Inferior parietal cortex (tissue), 1 donor: Measurements from ENCODE around the gene PRSS50.
"Not testable (repeated sequence)": the region's sequence is repeated elsewhere in the genome, so short reads cannot be mapped to it uniquely, and the experiment has no call there.

Experiments used
- DNase-seq: peaks from one replicate; pipeline ENCODE4 v3.0.0-alpha.2; 2016; ENCODE audit errors: extremely low spot score

Gene PRSS50

DNA sequence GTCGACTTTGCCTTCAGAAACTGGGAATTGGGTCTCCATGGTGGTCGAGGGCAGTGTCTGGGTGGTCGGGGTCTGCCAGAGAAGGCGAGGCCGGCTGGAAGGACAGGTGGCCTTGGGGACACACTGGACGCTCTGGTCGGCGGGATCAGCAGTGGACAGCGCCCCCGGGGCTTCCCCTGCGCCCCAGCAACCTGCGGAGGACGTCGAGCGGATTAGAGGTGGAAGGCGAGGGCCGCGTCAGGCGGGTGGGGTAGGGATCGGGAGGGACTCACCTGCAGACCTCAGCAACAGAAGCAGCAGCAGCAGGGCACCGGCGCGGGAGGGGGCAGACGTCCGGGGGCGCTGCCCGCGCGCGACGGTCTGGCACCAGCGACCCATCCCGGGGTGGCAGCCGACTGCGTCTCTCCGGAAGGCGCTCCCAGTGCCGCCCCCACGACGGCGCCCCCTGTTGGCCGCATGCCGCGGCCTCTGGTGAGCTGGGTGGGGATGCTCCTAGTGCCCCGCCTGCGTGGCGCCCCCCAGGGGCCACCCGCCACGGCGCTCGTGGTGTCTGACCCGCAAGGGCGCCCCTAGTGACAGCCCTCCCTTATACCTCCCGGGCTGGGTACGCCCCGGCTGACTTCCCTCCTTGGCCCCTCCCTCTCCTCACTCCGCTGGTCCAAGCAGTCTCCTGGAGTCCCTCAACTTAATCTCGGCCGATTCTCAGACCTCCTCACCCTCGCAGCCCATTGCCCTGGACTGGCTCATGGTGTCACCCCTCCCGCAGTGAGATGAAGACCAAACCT is at the start of gene PRSS50:
PRSS50 (minus strand) TSS at position 423 of the 785 bp plus-strand sequence; CDS start at position 378, 45 bp downstream.
- DNase-seq = no peak

- DNase-seq = no peak
Observed at GRCh38 chr3:46764206-46764605, 46.5 kb upstream of the PRSS50 start.

- DNase-seq = no peak
Observed at GRCh38 chr3:46763178-46763577, 45.5 kb upstream of the PRSS50 start.

DNA sequence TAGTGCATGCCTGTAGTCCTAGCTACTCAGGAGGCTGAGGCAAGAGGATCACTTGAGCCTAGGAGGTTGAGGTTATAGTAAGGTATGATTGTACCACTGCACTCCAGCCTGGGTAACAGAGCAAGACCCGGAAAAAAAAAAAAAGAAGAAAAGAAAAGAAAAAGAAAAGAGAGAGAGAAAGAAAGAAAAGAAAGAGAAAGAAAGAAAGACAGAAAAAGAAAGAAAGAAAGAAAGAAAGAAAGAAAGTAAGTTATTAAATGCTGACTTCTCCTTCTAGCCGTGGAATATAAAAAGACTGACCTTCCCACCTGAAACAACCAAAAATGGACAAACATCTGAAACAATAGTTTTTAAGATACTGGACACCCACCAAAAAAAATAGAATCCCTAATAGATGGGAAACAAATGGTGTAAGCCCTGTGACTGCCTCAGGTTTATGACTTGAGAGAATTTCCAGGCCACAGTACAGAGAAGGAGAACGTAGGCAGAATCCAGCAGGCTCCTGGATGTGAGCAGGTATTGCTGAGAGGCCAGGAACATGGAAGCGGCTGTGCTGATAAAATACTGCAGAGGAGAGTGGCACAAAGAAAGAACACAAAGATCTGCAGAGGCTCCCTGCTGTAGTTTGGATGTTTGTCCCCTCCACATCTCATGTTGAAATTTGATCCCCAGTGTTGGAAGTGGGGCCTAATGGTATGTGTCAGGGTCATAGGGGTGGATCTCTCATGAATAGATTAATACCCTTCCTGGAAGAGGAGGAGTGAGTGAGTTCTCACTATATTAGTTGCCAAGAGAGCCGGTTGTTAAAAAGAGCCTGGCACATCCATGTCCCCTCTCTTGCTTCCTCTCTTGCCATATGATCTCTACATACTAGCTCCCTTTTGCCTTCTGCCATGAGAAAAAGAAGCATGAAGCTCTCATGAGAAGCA is 41.8 kb upstream of the PRSS50 start:
- DNase-seq = no peak

DNA sequence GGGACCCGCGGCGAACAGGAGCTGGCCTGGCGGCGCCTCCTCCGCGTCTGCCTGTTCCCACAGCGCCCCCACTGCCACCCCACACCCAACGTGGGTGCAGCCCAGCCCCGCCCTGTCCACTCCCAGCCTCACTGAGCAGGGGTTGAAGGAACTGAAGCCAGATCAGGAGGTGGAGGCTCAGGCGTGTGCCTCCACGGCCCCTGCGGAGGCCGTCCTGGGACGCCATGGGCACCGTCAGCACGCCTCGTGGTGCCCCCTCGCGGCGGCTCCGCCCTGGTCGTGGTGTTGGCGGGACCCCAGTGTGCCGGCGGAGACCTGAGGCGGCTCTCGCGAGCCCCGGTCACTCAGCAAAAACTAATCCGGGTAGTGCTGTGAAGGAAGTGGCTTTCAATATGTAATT is 39.0 kb upstream of the PRSS50 start:
- no peak for DNase-seq

DNA sequence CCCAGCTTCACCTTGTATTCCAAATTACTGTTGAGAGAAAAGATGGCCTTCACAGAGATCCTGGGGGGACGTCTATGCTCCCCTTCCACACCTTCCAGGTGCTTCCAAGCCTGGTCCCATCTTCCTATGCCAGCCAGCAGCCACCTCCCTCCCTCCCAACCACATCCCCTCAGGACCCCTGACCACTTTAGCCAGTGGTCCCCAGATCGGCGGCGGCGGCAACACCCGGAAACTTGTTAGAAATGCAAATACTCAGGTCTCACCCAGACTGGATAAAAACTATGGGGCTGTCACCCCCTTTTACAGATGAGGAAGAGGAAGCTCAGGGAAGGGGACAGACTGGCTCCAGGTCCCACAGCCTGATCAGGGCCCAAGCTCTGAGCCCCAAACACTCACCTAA is 38.0 kb upstream of the PRSS50 start:
- DNase-seq = no peak

DNA sequence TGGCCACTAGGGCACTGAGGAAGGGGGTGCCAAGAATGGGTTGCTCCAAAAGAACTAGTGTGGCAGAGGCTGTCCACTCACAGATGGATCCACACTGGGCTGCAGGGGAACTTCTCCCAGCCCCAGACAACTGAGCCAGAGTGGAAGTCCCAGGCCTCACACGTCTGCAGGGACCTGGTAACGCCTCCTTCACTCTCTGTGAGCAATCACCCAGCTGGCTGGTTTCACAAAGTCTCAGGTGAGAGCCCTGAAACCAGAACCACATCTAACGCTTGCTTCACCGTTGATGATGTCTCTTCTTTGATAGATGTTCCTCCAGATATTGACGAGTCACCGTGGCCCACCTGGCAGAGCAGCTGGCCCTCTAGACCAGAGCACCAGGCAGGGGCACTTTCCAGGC is 35.5 kb upstream of the PRSS50 start:
- DNase-seq = not testable (repeated sequence)

GRCh38 chr3:46750555-46751038 is 32.9 kb upstream of the PRSS50 start:
- DNase-seq = no peak

GRCh38 chr3:46749129-46749528 is 31.5 kb upstream of the PRSS50 start:
- DNase-seq = no peak

GRCh38 chr3:46748170-46748569 is 30.5 kb upstream of the PRSS50 start:
- DNase-seq = no peak

- DNase-seq = no peak
Observed at GRCh38 chr3:46746711-46747110, 29.0 kb upstream of the PRSS50 start.

- DNase-seq = no peak
Observed at GRCh38 chr3:46742992-46743585, 25.4 kb upstream of the PRSS50 start.

GRCh38 chr3:46739565-46739964 is 21.9 kb upstream of the PRSS50 start:
- DNase-seq = not testable (repeated sequence)

DNA sequence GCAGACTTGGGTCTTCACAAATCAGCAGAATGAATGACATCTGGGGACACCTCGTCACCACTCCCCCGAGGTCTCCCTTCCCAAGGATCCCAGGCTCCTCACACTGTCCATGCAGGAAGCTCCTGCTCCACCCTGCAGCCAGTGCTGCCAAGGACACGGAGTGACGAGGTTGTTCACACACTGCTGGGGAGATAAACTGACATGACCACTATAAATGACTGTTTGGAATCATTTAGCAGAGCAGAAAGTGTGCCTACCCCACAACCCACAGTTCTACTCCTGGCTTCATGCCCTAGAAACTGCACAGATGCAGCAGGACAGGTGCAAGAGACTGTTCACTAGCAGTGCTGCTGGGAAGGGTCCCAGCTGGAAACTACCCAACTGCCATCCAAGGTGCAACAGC is 19.7 kb upstream of the PRSS50 start:
- DNase-seq = no peak

DNA sequence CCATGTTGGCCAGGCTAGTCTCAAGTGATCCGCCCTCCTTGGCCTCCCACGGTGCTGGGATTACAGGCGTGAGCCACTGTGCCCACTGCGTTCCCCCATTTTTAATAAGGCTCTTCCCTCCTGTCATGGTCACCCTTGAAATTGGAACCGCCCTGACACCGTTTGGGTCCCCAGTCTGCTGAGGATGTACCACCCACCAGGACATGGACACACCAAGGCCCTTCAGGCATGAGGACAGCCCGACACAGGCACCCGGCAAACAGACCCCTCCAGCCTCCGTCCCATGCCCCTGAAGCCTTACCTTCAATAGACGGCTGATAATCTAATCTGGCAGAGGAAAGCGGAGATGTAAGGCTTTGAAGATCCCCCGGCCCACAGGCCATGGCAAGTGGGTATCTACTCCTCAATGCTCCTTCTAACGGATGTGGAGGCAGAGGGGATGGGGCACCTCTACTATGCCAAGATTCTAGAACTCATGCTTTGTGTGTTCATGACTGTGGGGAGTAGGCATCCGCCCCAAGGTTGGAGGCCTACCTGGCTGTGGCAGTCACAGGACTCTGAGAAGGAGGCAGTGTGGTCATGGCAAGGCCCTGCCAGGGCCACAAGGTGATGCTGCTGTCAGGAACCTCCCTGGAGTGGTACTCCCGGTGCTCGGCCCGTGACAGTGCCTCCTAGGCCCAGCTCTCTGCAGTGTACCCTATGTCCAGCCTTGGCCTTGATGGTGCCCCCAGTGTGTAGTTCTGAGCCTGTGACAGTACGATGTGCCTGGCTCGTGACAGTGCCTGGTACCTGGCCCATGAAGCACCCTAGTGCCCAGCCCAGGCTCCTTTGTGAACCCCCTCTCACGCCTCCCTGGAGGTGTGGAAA is 18.6 kb upstream of the PRSS50 start:
- no peak for DNase-seq

DNA sequence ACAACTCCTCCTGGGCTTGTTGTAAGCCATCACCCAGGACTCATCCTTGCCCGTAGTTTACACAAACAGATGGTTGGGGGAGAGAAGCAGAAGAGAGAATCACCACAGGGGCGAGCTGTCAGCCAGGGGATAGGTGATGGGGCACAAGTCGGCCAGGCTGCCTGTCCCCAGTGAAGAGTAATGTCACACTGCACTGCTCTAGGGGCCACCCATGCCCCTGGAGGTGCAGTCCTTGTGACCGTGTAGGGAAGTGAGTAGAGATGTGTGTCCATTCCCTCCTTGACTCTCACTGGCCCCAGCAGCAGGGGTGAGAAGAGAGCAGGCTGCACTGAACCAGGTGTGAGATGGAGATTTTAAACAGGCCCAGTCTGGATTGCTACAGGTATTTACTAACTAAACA is 17.1 kb upstream of the PRSS50 start:
- DNase-seq = no peak

DNA sequence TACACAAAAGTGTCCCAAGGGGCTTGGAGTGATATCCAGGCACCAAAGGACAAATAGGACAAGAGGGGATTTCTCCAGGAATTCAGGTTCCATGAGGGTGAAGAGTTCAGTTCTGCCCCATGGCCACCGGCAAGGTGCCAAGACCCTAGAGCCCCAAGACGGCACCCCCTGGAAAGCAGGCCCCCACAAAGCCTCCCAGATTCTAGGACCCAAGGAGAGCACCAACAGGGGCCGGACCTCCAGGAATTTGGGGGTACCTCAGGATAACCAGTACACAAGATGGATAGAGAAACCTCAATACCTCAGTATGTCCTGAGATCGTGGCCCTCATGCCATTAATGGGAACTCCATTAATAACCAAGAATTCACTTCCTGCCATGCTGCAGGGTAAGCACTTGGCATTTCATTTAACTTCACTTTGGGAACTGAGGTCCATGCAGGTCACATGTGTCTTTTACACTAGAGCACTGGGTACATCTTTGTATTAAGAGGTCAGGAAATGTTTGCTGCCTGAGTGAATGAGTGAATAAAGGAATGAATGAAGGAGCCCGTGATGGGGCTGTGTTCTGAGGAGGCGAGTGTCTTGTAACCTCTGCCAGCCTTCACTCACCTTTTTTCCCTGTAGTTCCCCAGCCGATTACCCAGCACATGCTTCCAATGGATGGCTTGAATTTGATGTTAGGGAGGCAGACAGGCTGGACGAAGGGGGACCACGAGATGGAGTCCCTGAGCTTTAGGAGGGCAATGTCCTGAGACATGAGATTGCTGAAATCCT is 15.5 kb upstream of the PRSS50 start:
- no peak for DNase-seq

GRCh38 chr3:46731795-46732194 is 14.1 kb upstream of the PRSS50 start:
- no peak for DNase-seq

GRCh38 chr3:46730819-46731218 is 13.2 kb upstream of the PRSS50 start:
- no peak for DNase-seq

GRCh38 chr3:46729038-46729437 is 11.4 kb upstream of the PRSS50 start:
- DNase-seq = no peak
